Measurements from ENCODE around the gene PIK3R2. TPM values are rescaled to one million over a fixed set of nuclear protein-coding genes. Genes with fewer than 3 reads are reported as not detected.
A peak's percentile ranks its signal among the peaks of the same experiment; 100 is the strongest.

PIK3R2 gene
- polyA plus RNA-seq, 1 donor (not counting 4 experiments of a cell fraction or from before 2014, with no cell fraction given) = 13.9 TPM

DNA sequence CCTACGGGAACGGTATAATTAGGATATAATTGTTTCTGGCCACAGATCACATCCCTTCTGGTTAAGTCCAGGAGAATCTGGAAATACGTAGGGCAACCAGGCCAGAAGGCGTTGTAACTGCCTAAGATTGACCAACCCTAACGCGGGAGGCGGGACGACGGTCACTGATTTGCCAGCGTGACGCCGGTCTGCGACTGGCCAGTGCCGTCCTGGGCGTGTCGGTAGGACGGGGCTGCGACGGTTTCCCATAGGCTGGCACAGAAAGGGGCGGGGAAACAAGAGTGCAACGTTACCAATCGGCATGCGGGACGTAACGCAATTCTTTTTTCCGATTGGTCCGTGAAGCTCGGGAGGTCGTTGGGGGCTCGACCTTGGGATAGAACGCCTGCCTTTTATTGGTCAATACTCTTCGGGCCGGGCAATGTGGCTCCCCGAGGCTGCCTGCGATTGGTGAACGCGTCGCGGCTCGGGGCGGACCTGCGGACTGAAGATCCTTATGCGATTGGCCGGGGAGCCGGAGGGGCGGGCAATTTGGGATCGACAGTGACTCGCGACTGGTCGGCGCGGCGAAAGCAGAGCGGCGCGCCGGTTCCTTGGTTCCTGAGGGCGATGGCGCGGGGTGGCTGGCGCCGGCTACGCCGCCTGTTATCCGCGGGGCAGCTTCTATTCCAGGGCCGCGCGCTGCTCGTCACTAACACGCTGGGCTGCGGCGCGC is 39.9 kb downstream of the PIK3R2 start, which contains the start of gene MPV17L2:
MPV17L2 (plus strand) TSS at position 546 of the 715 bp plus-strand sequence; CDS start at position 610, 64 bp downstream.
- H3K4me2 ChIP-seq (ENCODE audit: control insufficient read depth, extremely low read depth, insufficient read depth, low read depth, low read length) = peak within 1 kb of the TSS; percentile 98
- H2AFZ ChIP-seq (ENCODE audit: control insufficient read depth, low read length) = peak within 1 kb of the TSS; percentile 71
- DNase-seq (ENCODE audit: low read depth, low spot score) = peak; percentile 99
- TF ChIP-seq EZH2 (IDR thresholded peaks at IDR 0.05; ENCODE audit: low read length) = no peak
- TF ChIP-seq, protein P1, sequence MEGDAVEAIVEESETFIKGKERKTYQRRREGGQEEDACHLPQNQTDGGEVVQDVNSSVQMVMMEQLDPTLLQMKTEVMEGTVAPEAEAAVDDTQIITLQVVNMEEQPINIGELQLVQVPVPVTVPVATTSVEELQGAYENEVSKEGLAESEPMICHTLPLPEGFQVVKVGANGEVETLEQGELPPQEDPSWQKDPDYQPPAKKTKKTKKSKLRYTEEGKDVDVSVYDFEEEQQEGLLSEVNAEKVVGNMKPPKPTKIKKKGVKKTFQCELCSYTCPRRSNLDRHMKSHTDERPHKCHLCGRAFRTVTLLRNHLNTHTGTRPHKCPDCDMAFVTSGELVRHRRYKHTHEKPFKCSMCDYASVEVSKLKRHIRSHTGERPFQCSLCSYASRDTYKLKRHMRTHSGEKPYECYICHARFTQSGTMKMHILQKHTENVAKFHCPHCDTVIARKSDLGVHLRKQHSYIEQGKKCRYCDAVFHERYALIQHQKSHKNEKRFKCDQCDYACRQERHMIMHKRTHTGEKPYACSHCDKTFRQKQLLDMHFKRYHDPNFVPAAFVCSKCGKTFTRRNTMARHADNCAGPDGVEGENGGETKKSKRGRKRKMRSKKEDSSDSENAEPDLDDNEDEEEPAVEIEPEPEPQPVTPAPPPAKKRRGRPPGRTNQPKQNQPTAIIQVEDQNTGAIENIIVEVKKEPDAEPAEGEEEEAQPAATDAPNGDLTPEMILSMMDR (optimal IDR thresholded peaks at IDR 0.05 in 1 of 3, IDR thresholded peaks at IDR 0.05 in 1 of 3, conservative IDR thresholded peaks at IDR 0.05 in 1 of 3; ENCODE audit: extremely low read depth in 1 of 3, insufficient read depth in 2 of 3, low read length in 3 of 3) = no peak
- H3K27ac ChIP-seq (ENCODE audit: control insufficient read depth, insufficient read depth, low read length) = peak within 1 kb of the TSS; percentile 81
- dilution Hi-C loops (cut with MboI; ENCODE audit: extremely low pct_ligation_motif_present, low sequenced_read_pairs) = no loop called here
- peaks cover 6% of the 10 kb centered on the region for H3K79me2 ChIP-seq (ENCODE audit: control insufficient read depth, insufficient read depth, low read length)
- peak; percentile 97 for FAIRE-seq
- H3K4me3 ChIP-seq (ENCODE audit: control insufficient read depth in 2 of 3, extremely low read depth in 1 of 3, insufficient read depth in 2 of 3, low read depth in 1 of 3, low read length in 3 of 3) = peak within 1 kb of the TSS; percentile 83 to 89 (median 86)
- peak within 1 kb of the TSS; percentile 85 for H3K9ac ChIP-seq (ENCODE audit: control insufficient read depth, extremely low read depth, insufficient read depth, low read length)
- H3K9me3 ChIP-seq (ENCODE audit: control insufficient read depth, low read depth, low read length) = no peaks in the 10 kb centered on the region
- peaks cover 4 to 9% of the 10 kb centered on the region in 2 experiments for H3K36me3 ChIP-seq (ENCODE audit: control insufficient read depth in 2 of 2, extremely low read depth in 1 of 2, insufficient read depth in 2 of 2, low read length in 2 of 2)
- H3K9me1 ChIP-seq (ENCODE audit: control insufficient read depth, extremely low read depth, insufficient read depth, low read length) = peaks cover 4% of the 10 kb centered on the region
- peaks cover 20% of the 10 kb centered on the region for H3K4me1 ChIP-seq (ENCODE audit: control insufficient read depth, extremely low read depth, insufficient read depth, low read length)
- no peaks in the 10 kb centered on the region for H4K20me1 ChIP-seq (ENCODE audit: control insufficient read depth, extremely low read depth, insufficient read depth, low read length)
- H3K27me3 ChIP-seq (ENCODE audit: control insufficient read depth, extremely low read depth, insufficient read depth, low read length) = no peaks in the 10 kb centered on the region

DNA sequence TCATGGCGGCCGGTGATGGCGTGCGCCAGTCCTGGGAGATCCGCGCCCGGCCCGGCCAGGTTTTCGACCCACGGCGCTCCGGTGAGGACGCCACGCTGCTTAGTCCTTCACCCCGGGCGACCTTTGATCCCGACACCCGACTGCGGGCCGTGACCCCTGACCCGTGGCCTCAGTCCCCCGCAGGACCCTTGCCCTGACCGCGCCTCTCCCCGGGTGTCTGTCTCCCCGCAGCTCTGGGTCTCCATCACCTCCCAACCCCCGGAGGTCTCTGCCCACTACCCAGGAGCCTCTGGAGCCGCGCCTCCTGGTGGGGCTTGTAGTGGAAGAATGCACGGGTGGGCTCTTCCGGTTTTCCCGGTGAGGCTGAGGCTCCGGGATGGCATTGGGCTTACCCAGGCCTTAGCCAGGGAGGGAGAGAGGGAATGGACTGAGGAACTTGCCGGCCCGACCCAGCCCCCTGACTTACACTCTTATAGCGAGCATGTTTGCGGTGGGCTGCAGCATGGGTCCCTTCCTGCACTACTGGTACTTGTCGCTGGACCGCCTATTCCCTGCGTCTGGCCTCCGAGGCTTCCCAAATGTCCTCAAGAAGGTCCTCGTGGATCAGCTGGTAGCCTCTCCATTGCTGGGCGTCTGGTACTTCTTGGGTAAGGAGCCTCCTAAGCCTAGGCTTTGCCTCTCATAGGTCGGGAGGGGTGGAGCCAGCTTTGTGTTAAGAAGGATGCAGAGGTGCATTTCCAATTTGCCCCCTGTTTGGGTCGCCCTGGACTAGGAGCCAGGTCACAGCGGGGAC is 40.6 kb downstream of the PIK3R2 start:
- Histone ChIP-seq H3K36me3 (ENCODE audit: control insufficient read depth in 2 of 2, extremely low read depth in 1 of 2, insufficient read depth in 2 of 2, low read length in 2 of 2) (peaks cover 4 to 9% of the 10 kb centered on the region in 2 experiments), H3K9me1 (ENCODE audit: control insufficient read depth, extremely low read depth, insufficient read depth, low read length) (peaks cover 4% of the 10 kb centered on the region), H3K27me3 (ENCODE audit: control insufficient read depth, extremely low read depth, insufficient read depth, low read length) (no peaks in the 10 kb centered on the region), H3K4me1 (ENCODE audit: control insufficient read depth, extremely low read depth, insufficient read depth, low read length) (peaks cover 20% of the 10 kb centered on the region), H3K4me2 (ENCODE audit: control insufficient read depth, extremely low read depth, insufficient read depth, low read depth, low read length) (peak overlapping the region; percentile 98), H3K4me3 (ENCODE audit: control insufficient read depth in 2 of 3, extremely low read depth in 1 of 3, insufficient read depth in 2 of 3, low read depth in 1 of 3, low read length in 3 of 3) (peak overlapping the region; percentile 83 to 89 (median 86)), H3K9me3 (ENCODE audit: control insufficient read depth, low read depth, low read length) (no peaks in the 10 kb centered on the region), H3K79me2 (ENCODE audit: control insufficient read depth, insufficient read depth, low read length) (peaks cover 6% of the 10 kb centered on the region), H3K27ac (ENCODE audit: control insufficient read depth, insufficient read depth, low read length) (peak overlapping the region; percentile 63), H3K9ac (ENCODE audit: control insufficient read depth, extremely low read depth, insufficient read depth, low read length) (peak overlapping the region; percentile 82), H4K20me1 (ENCODE audit: control insufficient read depth, extremely low read depth, insufficient read depth, low read length) (no peaks in the 10 kb centered on the region), H2AFZ (ENCODE audit: control insufficient read depth, low read length) (peak overlapping the region; percentile 71)
- no peak for TF ChIP-seq EZH2 (IDR thresholded peaks at IDR 0.05; ENCODE audit: low read length)
- TF ChIP-seq, protein P1 (optimal IDR thresholded peaks at IDR 0.05 in 1 of 3, IDR thresholded peaks at IDR 0.05 in 1 of 3, conservative IDR thresholded peaks at IDR 0.05 in 1 of 3; ENCODE audit: extremely low read depth in 1 of 3, insufficient read depth in 2 of 3, low read length in 3 of 3) = no peak
- dilution Hi-C loops (cut with MboI; ENCODE audit: extremely low pct_ligation_motif_present, low sequenced_read_pairs) = no loop called here
- FAIRE-seq (no peak), DNase-seq (ENCODE audit: low read depth, low spot score) (no peak)

Data from keratinocyte (primary cell).